Measurements from ENCODE around the gene HDAC4.

- TF ChIP-seq, protein P1, sequence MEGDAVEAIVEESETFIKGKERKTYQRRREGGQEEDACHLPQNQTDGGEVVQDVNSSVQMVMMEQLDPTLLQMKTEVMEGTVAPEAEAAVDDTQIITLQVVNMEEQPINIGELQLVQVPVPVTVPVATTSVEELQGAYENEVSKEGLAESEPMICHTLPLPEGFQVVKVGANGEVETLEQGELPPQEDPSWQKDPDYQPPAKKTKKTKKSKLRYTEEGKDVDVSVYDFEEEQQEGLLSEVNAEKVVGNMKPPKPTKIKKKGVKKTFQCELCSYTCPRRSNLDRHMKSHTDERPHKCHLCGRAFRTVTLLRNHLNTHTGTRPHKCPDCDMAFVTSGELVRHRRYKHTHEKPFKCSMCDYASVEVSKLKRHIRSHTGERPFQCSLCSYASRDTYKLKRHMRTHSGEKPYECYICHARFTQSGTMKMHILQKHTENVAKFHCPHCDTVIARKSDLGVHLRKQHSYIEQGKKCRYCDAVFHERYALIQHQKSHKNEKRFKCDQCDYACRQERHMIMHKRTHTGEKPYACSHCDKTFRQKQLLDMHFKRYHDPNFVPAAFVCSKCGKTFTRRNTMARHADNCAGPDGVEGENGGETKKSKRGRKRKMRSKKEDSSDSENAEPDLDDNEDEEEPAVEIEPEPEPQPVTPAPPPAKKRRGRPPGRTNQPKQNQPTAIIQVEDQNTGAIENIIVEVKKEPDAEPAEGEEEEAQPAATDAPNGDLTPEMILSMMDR (IDR thresholded peaks at IDR 0.05), result no peak
- TF ChIP-seq POLR2A (IDR thresholded peaks at IDR 0.05), result no peak
Observed at GRCh38 chr2:239122421-239123110, 278.3 kb downstream of the HDAC4 start.
